AG09309 (cell line): Measurements from ENCODE around the gene KRT9.

Source experiments
- DNase-seq: peaks from one replicate; pipeline ENCODE4 v3.0.0-alpha.2; 2010; ENCODE audit warnings: low read depth
- H3K4me3 ChIP-seq: 2 replicates; pipeline ENCODE4 v1.5.1; 2011; ENCODE audit warnings: mild to moderate bottlenecking, low read depth, low read length, moderate library complexity; ENCODE audit not compliant: control insufficient read depth
- TF ChIP-seq, protein P1 (sequence below): IDR thresholded peaks from 2 replicates; pipeline ENCODE4 v1.5.1; 2011; ENCODE audit warnings: mild to moderate bottlenecking, low read depth, low read length, inconsistent platforms; ENCODE audit not compliant: insufficient read depth, control insufficient read depth; ENCODE audit errors: missing control alignments

The KRT9 gene

DNA sequence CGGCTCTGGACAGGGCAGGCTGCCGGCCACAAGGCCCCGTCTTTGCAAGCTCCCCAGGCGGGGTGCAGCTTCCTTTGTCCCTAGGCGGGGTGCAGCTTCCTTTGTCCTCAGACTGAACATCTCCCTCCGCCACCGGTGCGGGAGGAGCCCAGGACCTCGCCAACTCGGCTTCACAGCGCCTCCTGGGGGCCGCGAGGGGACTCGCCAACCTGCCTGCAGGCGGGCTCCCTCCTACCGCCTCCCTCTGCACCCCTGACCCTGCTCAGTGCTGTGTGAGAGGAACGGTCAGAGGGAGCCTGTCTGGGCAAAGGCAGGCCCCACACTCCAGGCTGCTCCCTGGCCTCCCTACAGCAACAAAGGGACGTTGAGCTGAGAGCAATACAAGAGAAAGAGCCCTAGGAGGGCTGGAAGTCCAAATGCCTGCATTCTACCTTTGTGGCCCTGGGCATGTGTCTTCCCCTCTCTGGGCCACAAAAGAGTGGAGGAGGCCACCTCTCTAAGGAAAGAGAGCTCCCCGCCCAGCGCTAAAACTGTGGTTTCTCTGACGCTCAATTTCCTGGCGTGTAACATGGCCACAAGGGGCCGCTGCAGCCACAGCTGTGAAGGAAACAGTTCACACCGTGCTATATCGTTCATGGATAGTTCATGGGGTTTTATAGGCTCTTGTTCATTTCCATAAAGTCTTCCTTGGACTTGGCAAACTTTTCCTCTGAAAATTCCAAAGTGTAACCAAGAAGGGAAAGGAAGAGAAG lies 22.8 kb downstream of the KRT9 start:
- TF ChIP-seq, protein P1, sequence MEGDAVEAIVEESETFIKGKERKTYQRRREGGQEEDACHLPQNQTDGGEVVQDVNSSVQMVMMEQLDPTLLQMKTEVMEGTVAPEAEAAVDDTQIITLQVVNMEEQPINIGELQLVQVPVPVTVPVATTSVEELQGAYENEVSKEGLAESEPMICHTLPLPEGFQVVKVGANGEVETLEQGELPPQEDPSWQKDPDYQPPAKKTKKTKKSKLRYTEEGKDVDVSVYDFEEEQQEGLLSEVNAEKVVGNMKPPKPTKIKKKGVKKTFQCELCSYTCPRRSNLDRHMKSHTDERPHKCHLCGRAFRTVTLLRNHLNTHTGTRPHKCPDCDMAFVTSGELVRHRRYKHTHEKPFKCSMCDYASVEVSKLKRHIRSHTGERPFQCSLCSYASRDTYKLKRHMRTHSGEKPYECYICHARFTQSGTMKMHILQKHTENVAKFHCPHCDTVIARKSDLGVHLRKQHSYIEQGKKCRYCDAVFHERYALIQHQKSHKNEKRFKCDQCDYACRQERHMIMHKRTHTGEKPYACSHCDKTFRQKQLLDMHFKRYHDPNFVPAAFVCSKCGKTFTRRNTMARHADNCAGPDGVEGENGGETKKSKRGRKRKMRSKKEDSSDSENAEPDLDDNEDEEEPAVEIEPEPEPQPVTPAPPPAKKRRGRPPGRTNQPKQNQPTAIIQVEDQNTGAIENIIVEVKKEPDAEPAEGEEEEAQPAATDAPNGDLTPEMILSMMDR: peak; percentile 89
- no peak overlapping the region for H3K4me3 ChIP-seq
- peak; percentile 59 for DNase-seq

DNA sequence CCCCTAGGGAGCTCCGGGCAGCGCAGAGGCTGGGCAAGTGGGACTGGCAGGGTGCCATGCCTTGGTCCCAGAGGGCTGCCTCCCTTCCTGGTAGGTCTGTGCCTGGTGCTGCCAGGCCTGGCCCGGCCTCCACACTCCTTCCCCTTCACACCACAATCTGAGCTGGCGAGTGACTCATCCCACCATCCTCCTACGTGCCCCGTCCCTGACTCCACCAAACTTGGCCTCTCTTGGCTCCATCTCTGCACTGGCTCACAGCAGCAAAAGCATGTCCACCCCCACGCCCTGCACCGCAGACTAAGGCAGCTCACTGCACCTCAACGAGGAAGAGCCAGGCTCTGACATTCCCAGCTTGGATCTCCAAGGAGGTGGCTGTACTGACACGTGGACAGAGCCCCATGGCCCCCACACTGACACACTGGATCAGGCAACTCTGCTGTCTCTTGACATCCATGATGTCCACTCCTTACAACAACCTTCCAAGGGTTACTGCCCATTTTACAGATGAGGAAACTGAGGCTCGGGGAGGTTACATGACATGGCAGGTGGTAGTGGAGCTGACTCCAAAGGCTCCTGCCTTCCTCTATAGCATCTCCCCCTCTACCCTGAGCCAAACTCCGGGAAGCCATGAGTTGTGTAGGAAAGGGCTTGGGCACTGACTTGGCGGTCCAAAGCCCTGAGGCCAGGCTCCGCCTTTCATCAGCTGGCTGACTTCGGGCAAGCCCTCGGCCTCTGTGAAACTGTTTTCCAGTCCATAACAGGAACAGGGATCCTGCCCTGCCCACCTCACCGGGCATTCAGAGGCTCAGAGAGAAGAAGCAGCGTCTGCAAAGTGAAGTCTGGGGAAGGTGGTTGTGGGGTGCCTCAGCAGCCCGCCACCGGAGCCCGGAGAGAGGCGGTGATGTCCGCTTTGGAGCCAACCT lies 23.7 kb downstream of the KRT9 start:
- DNase-seq: peak; percentile 96
- TF ChIP-seq, protein P1: no peak
- H3K4me3 ChIP-seq: no peak overlapping the region

DNA sequence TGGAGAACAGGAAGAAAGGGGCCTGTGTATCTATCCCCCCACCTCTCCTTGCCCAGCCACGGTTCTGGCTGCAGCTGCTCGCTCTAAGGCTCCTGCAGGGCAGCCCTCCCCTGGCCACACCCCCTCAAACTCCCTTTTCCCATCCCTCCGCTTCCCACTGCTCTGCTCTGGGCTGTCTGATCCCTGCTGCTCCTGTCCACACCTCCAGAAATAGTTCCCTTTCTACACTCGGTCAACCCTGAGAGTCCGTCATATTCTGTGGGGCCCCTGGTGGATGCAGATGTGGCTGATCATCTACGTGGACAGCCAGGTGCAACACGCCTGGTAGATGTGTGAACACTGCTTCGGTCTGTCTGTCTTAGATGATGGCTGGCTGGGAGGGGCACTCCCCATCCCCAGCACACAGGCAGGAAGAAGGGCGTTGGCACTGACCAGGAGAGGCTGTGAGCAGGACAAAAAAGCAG lies 24.4 kb downstream of the KRT9 start:
- TF ChIP-seq, protein P1: no peak
- no peak for DNase-seq
- H3K4me3 ChIP-seq: no peak overlapping the region

DNA sequence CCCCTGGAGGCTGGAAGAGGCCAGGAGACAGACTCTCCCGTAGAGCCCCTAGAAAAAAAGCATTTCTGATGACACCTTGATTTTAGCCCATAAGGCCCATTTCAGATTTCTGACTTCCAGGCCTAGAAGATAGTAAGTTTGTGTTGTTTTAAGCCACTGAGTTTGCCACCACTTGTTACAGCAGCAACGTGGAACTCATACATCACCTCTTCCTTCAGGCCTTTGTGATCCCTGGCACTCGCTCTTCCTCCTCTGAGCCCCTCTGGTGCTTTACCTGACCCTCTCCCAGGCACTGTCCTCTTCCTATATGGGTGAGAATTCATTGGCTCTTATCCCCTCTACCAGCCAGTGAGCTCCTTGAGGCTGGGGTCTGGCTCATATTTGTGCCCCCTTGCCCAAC lies 25.0 kb downstream of the KRT9 start:
- no peak for DNase-seq
- no peak overlapping the region for H3K4me3 ChIP-seq
- TF ChIP-seq, protein P1: no peak

DNA sequence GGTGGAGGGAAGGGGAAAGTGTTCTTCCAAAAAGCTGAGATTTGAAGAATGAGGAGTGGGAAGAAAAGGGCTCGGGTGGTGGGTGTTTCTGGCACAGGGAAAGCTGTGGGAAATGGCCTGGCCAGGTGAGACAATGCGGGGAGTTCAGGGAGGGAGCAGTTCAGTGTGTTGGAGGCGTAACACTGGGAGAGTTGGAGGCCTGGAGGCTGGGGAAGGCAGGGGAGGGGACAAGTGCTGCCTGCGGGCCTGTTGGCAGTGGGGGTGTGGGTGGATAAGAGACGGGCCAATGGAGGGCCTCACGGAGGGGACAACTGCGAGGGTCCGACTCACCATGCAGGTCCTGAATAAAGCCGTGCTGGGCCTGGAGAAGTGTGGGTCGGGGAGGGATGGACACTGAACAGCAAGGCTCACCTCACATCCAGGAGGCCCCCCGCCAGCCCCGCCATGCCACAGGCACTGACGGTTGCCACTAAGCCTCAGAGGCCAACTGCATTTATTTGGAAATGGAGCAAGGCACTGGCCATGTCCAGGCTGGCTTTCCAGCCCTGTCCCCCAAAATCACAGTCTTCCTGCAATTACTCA lies 25.9 kb downstream of the KRT9 start:
- no peak for DNase-seq
- TF ChIP-seq, protein P1: no peak

DNA sequence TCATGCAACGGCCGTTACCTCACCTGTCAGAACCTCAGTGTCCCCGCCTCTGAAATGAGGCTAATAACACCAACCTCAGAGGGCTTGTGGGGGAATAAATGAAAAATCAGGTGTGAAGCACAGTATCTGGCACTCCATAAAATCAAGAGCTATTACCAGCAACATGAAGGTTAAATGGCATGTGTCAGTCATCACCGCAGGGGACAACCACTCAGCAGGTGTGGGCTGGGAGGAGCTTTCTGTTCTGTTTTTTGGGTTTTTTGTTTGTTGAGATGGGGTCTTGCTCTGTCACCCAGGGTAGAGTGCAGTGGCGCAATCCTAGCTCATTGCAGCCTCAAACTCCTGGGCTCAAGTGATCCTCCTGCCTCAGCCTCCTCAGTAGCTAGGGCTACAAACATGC lies 26.9 kb downstream of the KRT9 start:
- no peak overlapping the region for H3K4me3 ChIP-seq
- TF ChIP-seq, protein P1: no peak
- DNase-seq: no peak

More for the DNA sequence above, 25.9 kb downstream of the KRT9 start:
- no peak overlapping the region for H3K4me3 ChIP-seq
